AG04449 (cell line): ENCODE results near the gene ZNF668.

ENCODE experiments used
- CTCF ChIA-PET: fragments of 350-600 bp; formaldehyde crosslinking; extraction: SDS; loops from one replicate; lab custom pipeline; 2021; ENCODE audit warnings: antibody characterized with exemption; lab: Yijun Ruan, JAX
- POLR2A ChIA-PET: fragments of 400-600, 350-600 bp; formaldehyde crosslinking; extraction: SDS; loops from one replicate; lab custom pipeline; 2020; ENCODE audit warnings: antibody characterized with exemption, inconsistent platforms; lab: Yijun Ruan, JAX
- DNase-seq: peaks from one replicate; pipeline ENCODE4 v3.0.0-alpha.2; 2010; ENCODE audit warnings: low read depth, low spot score
- H3K4me3 ChIP-seq: 2 replicates; pipeline ENCODE4 v1.5.1; 2011; ENCODE audit warnings: low read depth, mild to moderate bottlenecking, control low read depth, low read length
- TF ChIP-seq, protein P1 (sequence below): IDR thresholded peaks from one replicate; pipeline ENCODE4 v1.5.1; 2011; ENCODE audit warnings: mild to moderate bottlenecking, moderate library complexity, low read length, control low read depth, inconsistent platforms; ENCODE audit not compliant: insufficient read depth; ENCODE audit errors: missing control alignments

ZNF668 gene

GRCh38 chr16:31113121-31114120 is 39.4 kb upstream of the ZNF668 start:
- TF ChIP-seq, protein P1, sequence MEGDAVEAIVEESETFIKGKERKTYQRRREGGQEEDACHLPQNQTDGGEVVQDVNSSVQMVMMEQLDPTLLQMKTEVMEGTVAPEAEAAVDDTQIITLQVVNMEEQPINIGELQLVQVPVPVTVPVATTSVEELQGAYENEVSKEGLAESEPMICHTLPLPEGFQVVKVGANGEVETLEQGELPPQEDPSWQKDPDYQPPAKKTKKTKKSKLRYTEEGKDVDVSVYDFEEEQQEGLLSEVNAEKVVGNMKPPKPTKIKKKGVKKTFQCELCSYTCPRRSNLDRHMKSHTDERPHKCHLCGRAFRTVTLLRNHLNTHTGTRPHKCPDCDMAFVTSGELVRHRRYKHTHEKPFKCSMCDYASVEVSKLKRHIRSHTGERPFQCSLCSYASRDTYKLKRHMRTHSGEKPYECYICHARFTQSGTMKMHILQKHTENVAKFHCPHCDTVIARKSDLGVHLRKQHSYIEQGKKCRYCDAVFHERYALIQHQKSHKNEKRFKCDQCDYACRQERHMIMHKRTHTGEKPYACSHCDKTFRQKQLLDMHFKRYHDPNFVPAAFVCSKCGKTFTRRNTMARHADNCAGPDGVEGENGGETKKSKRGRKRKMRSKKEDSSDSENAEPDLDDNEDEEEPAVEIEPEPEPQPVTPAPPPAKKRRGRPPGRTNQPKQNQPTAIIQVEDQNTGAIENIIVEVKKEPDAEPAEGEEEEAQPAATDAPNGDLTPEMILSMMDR = no peak
- POLR2A ChIA-PET = no interaction called here
- no peak overlapping the region for H3K4me3 ChIP-seq
- CTCF ChIA-PET = interaction anchor here (0.6 to 1.8 kb wide), 4 partner anchors 29 to 338 kb away, joined by 3 to 5 read pairs (median 4); no protein-coding TSS in a partner anchor
- DNase-seq = no peak

GRCh38 chr16:31112711-31113110 is 38.7 kb upstream of the ZNF668 start:
- ChIA-PET POLR2A (no interaction called here), CTCF (interaction anchor here (1.8 kb wide), 1 partner anchor 30 kb away, joined by 5 read pairs; no protein-coding TSS in a partner anchor)
- H3K4me3 ChIP-seq = no peak overlapping the region

DNA sequence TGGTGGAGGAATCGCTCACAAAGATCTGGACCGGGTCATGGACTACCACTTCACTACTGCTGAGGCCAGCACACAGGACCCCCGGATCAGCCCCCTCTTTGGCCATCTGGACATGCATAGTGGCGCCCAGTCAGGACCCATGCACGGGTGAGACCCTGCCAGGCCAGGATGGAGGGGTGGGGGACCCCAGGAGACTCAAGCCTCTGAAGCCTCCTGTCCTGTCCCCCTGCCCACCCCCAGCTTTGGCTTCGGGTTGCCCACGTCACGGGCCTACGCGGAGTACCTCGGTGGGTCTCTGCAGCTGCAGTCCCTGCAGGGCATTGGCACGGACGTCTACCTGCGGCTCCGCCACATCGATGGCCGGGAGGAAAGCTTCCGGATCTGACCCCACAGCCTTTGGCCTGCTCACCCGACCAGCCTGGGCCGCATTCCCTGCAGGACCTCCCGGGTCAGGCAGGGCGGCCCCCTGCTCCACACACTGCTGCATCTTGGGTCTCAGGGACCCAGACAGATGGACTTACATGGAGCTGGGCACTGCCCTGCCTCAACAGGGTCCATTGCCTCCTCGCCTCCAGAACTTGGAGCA is 37.9 kb upstream of the ZNF668 start:
- TF ChIP-seq, protein P1 = no peak
- DNase-seq = no peak
- H3K4me3 ChIP-seq = no peak overlapping the region
- ChIA-PET CTCF (interaction anchor here (1.0 to 1.3 kb wide), 3 partner anchors 9 to 158 kb away, joined by 4 read pairs; no protein-coding TSS in a partner anchor), POLR2A (no interaction called here)

More at GRCh38 chr16:31112711-31113110, 38.7 kb upstream of the ZNF668 start:
- no peak for DNase-seq
- TF ChIP-seq, protein P1 = no peak

DNA sequence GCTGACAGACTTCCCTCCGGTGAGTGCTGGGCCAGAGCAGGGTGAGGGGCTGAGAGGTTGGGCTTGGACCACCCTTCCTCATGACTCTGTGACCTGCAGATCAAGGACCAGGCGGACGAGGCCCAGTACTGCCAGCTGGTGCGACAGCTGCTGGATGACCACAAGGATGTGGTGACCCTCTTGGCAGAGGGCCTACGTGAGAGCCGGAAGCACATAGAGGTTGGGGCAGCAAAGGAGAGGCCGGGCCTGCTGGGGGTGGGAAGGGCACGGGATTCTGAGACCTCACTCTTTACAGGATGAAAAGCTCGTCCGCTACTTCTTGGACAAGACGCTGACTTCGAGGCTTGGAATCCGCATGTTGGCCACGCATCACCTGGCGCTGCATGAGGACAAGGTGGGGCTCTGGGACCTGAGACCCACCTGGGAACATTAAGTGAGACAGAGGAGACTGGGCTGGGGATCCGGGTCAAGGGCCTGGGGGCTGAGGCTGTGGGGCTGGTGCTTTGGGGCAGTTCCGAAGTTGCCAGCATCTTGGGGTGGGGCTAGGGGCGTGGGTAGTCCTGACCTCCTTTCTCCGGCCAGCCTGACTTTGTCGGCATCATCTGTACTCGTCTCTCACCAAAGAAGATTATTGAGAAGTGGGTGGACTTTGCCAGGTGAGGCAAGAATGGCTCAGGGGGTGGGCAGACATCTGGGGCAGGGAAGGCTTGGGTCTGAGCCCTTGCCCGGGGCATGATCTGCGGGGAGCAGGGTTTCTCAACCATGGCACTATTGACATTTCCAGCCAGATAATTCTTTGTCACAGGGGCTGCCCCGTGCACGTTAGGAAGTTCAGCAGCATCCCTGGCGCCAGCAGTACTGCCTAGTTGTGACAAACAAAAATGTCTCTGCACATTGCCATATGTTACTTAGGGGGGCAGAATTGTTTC is 36.3 kb upstream of the ZNF668 start:
- no peak overlapping the region; the same call in 1 of the 2 replicates for H3K4me3 ChIP-seq
- DNase-seq = no peak
- ChIA-PET CTCF (interaction anchor here (1.0 to 1.3 kb wide), 3 partner anchors 10 to 156 kb away, joined by 3 to 4 read pairs (median 4); no protein-coding TSS in a partner anchor), POLR2A (interaction anchor here (2.3 kb wide), 1 partner anchor 7 kb away, joined by 9 read pairs; the partner anchor contains the start of gene KAT8)
- TF ChIP-seq, protein P1 = no peak

GRCh38 chr16:31109622-31110021 is 35.6 kb upstream of the ZNF668 start:
- ChIA-PET POLR2A (interaction anchor here (2.3 kb wide), 1 partner anchor 8 kb away, joined by 9 read pairs; the partner anchor contains the start of gene KAT8), CTCF (interaction anchor here (1.0 to 1.1 kb wide), 2 partner anchors 11 to 114 kb away, joined by 3 read pairs; no protein-coding TSS in a partner anchor)
- H3K4me3 ChIP-seq = peak overlapping the region; percentile 77
- no peak for DNase-seq
- TF ChIP-seq, protein P1 = no peak
